GM18499 (cell line): Measurements from ENCODE around the gene FARS2.

Source experiments
- ATAC-seq: cut with Tn5 transposase; IDR thresholded peaks from one replicate; pipeline ENCODE4 v1.9.1; 2021; ENCODE audit warnings: moderate number of reproducible peaks; ENCODE audit not compliant: insufficient read depth, unreplicated experiment

Gene FARS2

GRCh38 chr6:5282191-5282623, 20.9 kb downstream of the FARS2 start:
- ATAC-seq: no peak

DNA sequence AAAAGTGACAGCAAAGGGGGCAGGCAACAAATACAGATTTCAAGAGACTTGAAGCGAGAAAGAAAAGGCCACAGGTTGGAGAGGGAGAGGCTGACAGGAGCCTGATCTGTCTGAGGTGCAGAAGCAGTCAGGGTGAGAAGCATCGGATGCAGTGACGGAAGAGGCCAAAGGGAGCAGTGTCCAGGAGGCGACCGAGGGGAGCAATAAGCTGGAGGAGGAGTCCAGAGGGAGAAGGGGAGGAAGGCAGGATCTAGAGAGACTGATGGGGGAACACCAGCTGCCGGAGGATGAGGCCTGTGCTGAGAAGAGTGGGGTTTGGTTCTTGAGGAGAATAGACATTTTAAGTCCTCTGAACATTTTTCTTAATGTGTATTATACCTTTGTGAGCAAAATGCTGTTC, 23.8 kb downstream of the FARS2 start:
- no peak for ATAC-seq

DNA sequence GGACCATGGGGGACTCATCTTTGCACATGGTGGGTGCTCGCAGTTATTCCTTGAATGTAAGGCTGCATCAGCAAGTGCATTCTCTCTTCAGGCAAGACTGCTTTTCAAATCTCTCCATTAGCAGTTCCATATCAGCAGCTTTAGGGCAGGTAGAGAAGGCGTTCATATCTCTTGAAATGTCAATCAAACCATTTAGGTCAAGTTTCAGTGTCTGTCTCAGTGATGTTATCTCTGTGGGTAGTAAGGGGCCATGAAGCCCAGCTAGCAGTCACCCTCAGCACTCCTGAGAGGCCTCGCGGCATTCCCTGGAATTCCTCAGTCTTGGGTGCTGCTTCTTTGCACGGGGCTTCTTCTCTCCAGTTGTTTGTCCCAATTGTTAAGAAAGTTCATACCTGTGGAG, 24.2 kb downstream of the FARS2 start:
- no peak for ATAC-seq

- no peak for ATAC-seq
These were observed 25.5 kb downstream of the FARS2 start for GRCh38 chr6:5286780-5287179.

DNA sequence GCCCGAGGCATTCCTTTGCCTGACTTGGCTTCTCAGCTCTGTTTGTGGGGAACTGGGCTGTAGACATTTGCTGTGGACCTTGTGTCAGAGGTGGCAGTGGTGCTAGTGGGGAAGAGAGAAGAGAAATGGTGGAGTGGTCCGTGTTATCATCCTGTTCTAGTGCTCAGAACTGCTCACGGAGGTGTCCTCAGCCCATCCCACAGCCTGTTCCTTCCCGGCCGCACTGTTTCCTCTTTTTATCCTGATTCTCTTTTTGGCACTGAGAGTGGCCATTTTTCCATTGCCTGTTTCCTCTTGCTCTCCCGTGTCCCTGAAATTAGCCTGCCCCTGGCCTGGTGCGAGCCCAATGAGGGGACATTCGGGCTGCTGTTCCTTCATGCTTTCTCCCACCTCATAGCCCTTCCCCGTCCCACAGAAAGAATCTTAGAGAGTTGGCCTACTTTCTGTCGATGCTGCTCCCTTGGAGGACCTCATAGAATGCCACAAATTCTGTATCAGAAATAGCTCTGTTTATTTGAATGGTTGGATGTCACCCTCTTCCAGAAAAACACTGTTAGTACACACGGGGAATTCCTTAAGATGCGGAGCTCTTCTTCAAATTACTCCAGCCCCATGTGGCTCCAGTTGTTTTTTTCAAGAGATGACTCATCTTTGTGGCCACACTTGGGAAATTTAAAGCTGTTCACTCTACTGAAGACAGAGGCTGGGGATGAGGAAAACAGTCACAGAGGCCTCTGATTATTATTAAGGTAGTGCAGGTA, 26.1 kb downstream of the FARS2 start:
- no peak for ATAC-seq

DNA sequence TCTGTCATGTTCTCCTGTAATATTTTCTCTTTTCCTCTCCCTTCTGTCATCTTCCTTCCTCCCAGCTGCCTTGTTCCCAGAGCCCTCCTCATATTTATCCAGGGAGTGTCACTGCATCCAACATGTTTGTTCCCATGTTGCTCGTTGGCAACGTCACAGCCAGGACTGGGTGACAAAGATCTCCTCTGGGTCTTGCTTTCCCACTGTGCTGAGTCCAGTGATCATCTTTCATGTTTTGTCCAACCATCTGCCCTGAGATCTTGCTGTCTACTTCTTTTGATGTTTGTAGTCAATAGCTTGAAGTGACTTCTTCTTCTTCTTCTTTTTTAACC, 26.6 kb downstream of the FARS2 start:
- no peak for ATAC-seq

DNA sequence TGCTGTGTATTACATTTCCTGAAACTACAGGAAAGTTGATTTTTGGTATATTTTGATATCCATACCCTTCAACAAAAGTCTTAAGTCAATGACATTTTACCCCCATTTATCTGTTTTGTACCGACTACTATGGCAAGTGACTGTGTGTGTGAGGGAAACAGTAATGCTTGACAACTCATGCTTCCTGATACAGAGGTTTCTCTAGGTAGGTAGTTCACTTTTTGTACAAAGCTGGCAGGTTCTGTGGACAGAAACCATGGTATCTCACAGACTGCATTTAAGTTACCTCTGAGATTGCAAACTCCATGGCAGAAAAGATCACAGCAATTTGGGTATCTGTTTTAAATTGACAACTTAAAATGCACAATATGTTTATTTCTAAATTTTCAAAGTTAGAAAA, 28.8 kb downstream of the FARS2 start:
- no peak for ATAC-seq

GRCh38 chr6:5290500-5290899, 29.2 kb downstream of the FARS2 start:
- no peak for ATAC-seq

GRCh38 chr6:5292154-5292553, 30.8 kb downstream of the FARS2 start:
- no peak for ATAC-seq

GRCh38 chr6:5293692-5294091, 32.4 kb downstream of the FARS2 start:
- no peak for ATAC-seq

DNA sequence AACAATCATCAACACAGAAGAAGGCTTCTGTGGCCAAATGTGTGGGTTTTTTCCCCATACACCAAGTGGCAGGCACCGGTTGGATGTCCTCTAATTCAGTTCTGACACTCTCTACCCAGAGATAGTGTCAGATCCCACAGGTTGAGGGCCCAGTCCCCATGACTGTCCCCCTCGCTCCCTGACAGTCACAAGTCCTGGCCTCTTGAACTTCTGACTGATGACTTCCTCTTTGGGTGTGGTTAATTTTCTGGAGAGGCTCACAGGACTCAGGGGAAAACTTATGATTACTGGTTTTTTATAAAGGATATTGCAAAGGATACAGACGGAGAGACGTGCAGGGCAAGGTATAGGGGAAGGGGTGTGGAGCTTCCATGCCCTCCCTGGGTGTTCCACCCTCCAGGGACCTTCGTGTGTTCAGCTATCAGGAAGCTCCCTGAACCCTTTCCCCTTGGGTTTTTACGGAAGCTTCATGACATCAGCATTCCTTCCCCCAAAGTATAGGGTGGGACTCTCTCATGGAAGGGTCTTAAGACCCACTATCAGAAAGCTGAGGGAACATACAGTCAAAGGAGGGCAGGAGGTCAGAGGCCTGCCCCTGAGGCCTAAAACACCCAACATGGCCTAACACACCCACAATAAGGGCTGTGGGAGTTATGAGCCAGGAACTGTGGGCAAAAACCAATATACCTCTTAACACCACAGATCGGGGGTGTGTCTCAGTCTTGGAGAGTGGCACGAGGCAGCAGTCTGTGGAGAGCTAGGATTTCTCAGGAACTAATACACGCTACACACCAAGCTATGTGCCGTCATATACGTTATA, 33.3 kb downstream of the FARS2 start:
- no peak for ATAC-seq

DNA sequence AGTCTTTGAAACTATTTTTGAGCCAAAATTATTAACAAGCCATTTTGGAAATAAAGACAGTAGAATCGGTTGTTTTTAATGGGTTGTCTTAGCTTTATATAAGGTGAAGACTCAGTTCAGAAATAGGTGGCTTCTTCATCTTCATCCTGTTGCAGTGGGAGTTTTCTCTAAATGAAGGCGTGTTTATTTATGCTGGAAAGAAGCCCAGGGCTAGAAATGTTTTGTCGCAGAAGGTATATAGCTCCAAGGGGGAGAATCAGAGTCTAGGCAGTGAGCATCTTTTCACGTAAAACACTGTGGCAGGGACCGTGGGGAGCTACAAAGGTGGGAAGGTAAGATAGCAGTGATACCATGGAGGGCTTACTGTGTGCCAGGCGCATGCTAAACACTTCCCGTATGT, 34.3 kb downstream of the FARS2 start:
- ATAC-seq: no peak

GRCh38 chr6:5300206-5300764, 39.0 kb downstream of the FARS2 start:
- no peak for ATAC-seq

DNA sequence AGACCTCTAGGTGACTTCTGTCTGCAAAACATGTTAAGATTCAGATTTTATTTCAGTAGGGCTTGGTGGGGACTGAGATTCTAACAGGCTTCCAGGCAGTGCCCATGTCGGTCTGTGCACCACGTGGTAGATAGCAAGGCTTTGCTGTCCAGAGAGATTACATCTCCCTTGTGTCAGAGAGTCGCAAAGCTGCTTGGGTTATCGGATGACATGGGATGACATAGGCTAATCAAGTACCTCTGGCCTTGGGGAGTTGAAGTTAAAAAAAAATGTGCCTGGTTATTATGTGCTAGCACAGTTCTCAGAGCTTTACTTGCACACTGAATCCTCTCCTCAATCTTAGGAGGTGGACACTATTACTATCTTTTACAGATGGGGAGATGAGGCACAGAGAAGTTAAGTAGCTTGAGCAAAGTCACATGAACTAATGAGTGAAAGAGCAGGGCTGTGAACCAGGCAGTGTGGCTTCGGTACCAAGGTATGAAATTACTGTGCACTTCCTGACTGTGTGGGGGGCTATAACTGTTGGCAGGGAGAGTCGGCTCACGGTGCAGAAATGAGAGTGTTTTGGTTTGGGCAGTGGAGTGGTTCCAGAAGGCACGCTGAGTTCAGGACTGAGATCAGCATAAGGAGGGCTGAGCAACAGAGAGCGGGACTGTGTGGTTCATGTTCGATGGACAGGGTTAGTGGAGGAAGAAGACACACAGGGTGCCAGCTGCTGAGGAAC, 41.1 kb downstream of the FARS2 start:
- ATAC-seq: peak; percentile 43

DNA sequence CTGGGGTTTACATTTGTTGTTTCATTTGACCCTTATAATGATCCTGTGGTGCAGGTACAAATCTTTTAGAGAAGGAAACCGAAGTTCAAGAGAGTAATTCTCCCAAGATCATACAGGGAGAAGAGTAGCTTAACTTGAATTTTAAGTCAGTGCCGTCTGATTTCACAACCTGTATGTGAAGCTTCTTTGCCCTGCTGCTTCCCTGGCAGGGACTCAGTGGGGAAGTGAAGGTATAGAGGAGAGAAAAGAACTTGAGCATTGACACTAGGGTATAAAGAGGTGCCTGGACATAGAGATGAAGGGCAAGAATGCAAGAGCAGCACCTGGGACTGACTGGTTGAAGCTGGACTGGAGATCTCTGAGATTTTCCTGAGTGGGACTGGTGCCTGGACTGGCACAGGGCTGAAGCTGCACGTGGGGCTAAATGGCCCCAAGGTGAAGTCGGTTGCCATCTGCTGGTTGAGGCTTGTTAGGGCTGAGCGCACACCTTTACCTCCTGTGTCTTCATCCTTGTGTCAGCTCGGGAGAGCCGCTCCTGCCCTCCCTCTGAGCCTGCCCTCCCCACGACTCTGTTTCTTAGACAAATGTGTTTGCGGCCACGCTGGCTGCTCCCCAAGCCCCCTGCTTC, 41.8 kb downstream of the FARS2 start:
- peak; percentile 47 for ATAC-seq

- ATAC-seq: no peak
These were observed 42.4 kb downstream of the FARS2 start for GRCh38 chr6:5303682-5304081.

DNA sequence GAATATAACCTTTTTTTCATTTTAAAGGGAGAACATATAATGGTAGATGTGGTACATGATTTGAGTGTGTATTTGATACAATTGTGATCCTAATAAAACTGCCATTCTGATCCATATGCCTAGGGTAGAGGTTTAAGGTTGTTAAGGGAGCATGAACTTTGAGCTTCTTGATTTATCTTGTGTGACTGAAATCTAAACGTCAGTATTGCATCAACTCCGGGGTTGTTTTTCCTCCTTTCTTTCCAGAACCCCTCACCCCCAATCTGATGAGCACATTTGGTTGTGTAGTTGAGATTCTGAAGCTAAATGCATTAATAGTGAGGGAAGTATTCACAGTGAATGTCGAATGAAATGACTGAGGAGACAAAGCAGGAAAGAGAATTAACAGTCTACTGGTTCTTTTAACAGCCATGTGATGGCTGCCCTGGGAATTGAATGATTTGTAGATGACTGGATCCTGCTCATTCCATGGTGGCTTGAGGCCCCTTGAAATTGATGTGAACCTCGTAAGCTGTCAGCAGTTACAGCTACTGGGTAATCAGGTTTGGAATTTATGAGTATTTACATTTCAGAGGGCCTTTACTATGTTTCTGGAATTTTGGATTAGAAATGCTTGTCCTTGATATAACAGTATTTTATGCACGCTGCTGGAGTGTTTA, 44.8 kb downstream of the FARS2 start:
- ATAC-seq: no peak

DNA sequence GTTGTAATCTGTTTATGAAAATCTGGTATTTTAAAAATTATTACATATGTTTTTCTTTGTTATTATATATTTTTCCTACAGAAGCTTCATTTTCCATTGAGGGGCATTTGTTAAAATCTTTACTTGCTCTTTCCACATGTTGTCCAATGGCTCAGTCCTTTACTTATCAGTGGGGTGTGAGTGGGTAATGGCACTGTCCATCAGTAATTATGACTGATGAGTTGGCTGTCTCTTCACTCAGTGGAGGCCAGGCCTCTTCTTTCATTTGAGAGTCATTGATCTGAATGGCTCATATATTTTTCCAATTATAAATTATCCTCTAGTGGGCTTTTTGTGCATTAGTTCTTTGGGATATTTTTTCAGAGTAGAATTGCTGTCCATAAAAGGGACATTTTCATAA, 45.7 kb downstream of the FARS2 start:
- ATAC-seq: no peak

GRCh38 chr6:5308066-5308465, 46.8 kb downstream of the FARS2 start:
- ATAC-seq: no peak
